ENCODE measurements around the gene ALX4. TPM values are rescaled to one million over a fixed set of nuclear protein-coding genes. Genes with fewer than 3 reads are reported as not detected.

The ALX4 gene
- total and polyA plus RNA-seq, 2 of the 8 experiments (the other 6 are each of a cell fraction or from before 2014, with no cell fraction given), result not detected

DNA sequence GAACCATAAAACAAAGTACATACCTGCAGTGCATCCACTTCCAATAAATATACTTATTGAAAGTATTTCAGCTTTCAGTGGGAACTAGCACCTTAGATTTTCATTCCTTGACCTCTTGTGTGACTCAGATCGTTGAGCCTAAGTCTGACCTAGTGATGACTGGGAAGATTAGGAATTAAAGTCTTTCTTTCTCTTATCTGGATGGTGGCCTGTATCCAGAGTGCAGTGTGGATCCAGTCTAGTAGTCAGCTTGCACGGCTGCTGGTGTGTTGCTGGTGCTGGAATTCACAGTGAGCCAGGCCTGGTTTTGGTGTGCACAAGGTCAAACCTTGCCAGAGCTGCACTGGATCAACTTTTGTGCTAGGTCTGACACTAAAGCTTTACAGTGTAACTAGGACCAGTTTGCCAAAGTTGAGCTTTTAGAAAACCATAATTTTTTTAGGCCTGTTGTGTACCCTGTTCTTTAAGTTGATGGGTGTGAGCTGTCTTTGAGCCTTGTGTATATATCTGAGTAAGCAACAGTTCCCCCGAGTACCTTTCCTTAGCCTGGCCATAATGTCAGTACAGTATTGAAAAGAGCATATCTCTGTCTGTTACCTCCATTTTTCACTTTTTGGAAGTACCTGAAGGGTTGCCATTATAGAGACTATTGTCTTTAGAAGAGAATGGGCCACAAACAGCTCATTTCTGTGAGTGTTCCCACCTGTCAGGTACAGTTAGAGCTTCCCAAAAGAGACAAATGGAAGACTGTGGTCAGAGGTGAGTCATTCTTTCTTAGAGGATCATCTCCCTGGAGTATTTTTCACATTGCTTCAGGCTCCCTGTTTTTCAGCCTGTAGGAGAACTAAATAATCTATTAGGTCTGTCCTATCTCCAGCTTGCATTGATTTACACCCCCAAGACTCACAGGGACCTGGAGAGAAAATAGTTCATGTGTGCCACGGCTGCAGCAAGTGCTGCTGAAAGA is 89.8 kb downstream of the ALX4 start (continued):
- no peak for TF ChIP-seq MAFK (IDR thresholded peaks at IDR 0.05; ENCODE audit: low read depth, low read length)
- no peak for TF ChIP-seq BACH1 (IDR thresholded peaks at IDR 0.05; ENCODE audit: low read length)
- TF ChIP-seq KDM1A (IDR thresholded peaks at IDR 0.05; ENCODE audit: borderline replicate concordance, low read length), result no peak
